OCI-LY7 (cell line): ENCODE results near the gene PGGT1B. TPM values are rescaled to one million over a fixed set of nuclear protein-coding genes. Genes with fewer than 3 reads are reported as not detected.

ENCODE experiments used
- BruUV-seq: library from RNA; stranded (reverse); fragments of 400-500 nt; replicated peaks from 2 replicates; lab custom pipeline; 2021; lab: Mats Ljungman, UMichigan
- CTCF ChIA-PET: fragments of 300-600 bp; sonication (Branson Sonifier 250); formaldehyde crosslinking; loops from one replicate; lab custom pipeline; 2022; ENCODE audit warnings: antibody characterized with exemption; ENCODE audit not compliant: unreplicated experiment; lab: Charles Lee
- POLR2A ChIA-PET: fragments of 300-600 bp; sonication (Branson Sonifier 250); formaldehyde crosslinking; loops from one replicate; lab custom pipeline; 2022; ENCODE audit warnings: antibody characterized with exemption; lab: Charles Lee
- DNase-seq: peaks from one replicate; pipeline ENCODE4 v3.0.0-alpha.2; 2015; ENCODE audit warnings: low spot score
- H2AFZ ChIP-seq: fragments of 200-600 bp; sonication (generic), shearing (Covaris generic); 2 replicates; pipeline ENCODE4 v1.6.1; 2014; ENCODE audit warnings: mild to moderate bottlenecking, antibody characterized with exemption, low read length, moderate library complexity
- H3K27ac ChIP-seq: fragments of 200-600 bp; sonication (generic); 2 replicates; pipeline ENCODE4 v1.5.1; 2014; ENCODE audit warnings: mixed run types, low read depth, mild to moderate bottlenecking, moderate library complexity, low read length, inconsistent platforms; ENCODE audit not compliant: poor library complexity, severe bottlenecking
- H3K36me3 ChIP-seq: fragments of 200-600 bp; sonication (generic); 2 replicates; pipeline ENCODE4 v1.6.1; 2014; ENCODE audit warnings: mild to moderate bottlenecking, antibody characterized with exemption, low read length, moderate library complexity, mixed read lengths; ENCODE audit not compliant: insufficient read depth
- H3K4me1 ChIP-seq: fragments of 200-600 bp; sonication (generic); 2 replicates; pipeline ENCODE4 v1.5.1; 2014; ENCODE audit warnings: mild to moderate bottlenecking, low read length; ENCODE audit not compliant: insufficient read depth, poor library complexity, severe bottlenecking
- H3K4me2 ChIP-seq: fragments of 200-600 bp; sonication (generic); 2 replicates; pipeline ENCODE4 v1.6.1; 2014; ENCODE audit warnings: mild to moderate bottlenecking, low read length
- H3K4me3 ChIP-seq: fragments of 200-600 bp; sonication (generic); 2 replicates; pipeline ENCODE4 v1.5.1; 2014; ENCODE audit warnings: mild to moderate bottlenecking, low read depth, low read length; ENCODE audit not compliant: poor library complexity, severe bottlenecking
- H3K79me2 ChIP-seq: fragments of 200-600 bp; sonication (generic); 2 replicates; pipeline ENCODE4 v1.6.1; 2016; ENCODE audit warnings: low read depth, mild to moderate bottlenecking, low read length, moderate library complexity, mixed read lengths; ENCODE audit not compliant: insufficient read depth
- H3K9me2 ChIP-seq: fragments of 200-600 bp; sonication (generic); 2 replicates; pipeline ENCODE4 v1.6.1; 2016; ENCODE audit warnings: mild to moderate bottlenecking, low read length, mixed read lengths; ENCODE audit not compliant: insufficient read depth
- H3K9me3 ChIP-seq: fragments of 200-600 bp; sonication (generic); 2 replicates; pipeline ENCODE4 v1.6.1; 2014; ENCODE audit warnings: mild to moderate bottlenecking, mixed run types, low read length, mixed read lengths
- H4K20me1 ChIP-seq: fragments of 200-600 bp; sonication (generic); 2 replicates; pipeline ENCODE4 v1.6.1; 2014; ENCODE audit warnings: mild to moderate bottlenecking, antibody characterized with exemption, low read length, moderate library complexity, mixed read lengths; ENCODE audit not compliant: insufficient read depth
- CTCF ChIP-seq: fragments of 200-600 bp; sonication (generic); conservative IDR thresholded peaks from 2 replicates; pipeline ENCODE4 v1.5.1; 2014; ENCODE audit warnings: mild to moderate bottlenecking, antibody characterized with exemption, low read length, moderate library complexity, mixed read lengths
- EZH2phosphoT487 ChIP-seq: fragments of 200-600 bp; sonication (generic); IDR thresholded peaks from 2 replicates; pipeline ENCODE4 v1.6.1; 2018; ENCODE audit warnings: low read depth, borderline replicate concordance, mild to moderate bottlenecking, mixed run types, antibody characterized with exemption, low read length, moderate library complexity, mixed read lengths
- intact Hi-C: fragments of 100-400 bp; cut with micrococcal nuclease; formaldehyde crosslinking; loops from one replicate; pipeline ENCODE4 v1.10.0; 2022; ENCODE audit not compliant: unreplicated experiment
- total RNA-seq, 2 experiments: library from RNA; depleted of rRNA in 1 of 2; stranded (reverse); fragments of >200 nt in 1 of 2; shearing (Covaris generic) in 1 of 2; gene quantifications; 2 replicates each; pipeline ENCODE4 v1.2.3, GENCODE V29; 2014 to 2022

The PGGT1B gene
- total RNA-seq, 2 experiments from 2014 or later: 19.7 to 54.7 TPM

DNA sequence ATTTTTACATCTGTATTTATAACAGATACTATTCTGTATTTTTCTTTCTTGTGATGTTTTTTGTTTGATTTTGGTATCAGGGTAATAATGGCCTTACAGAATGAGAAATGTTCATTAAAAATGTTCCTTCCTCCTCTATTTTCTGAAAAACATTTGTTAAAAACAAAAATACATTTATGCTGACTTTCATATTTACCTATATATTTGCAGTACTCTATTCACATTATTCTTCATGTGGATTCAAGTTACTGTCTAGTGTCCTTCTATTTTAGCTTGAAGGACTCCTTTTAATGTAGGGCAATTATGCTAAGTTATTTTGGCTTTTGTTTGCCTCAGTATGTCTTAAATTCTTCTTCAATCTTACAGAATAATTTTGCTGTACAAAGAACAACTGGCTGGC lies 28.7 kb upstream of the PGGT1B start:
- intact Hi-C loops: no loop called here
- no peak overlapping the region for H2AFZ ChIP-seq
- H4K20me1 ChIP-seq: no peaks in the 10 kb centered on the region
- peaks cover 14% of the 10 kb centered on the region for H3K4me1 ChIP-seq
- no peak for DNase-seq
- H3K4me2 ChIP-seq: no peak overlapping the region
- H3K27ac ChIP-seq: no peak overlapping the region
- ChIA-PET POLR2A (interaction anchor here (0.6 kb wide), 1 partner anchor 38 kb away, joined by 3 read pairs; no protein-coding TSS in a partner anchor), CTCF (no interaction called here)
- TF ChIP-seq EZH2phosphoT487 (no peak), CTCF (no peak)
- BruUV-seq: no TSS peak
- H3K9me3 ChIP-seq: peaks cover 19% of the 10 kb centered on the region; the same call in 1 of the 2 replicates
- no peak overlapping the region for H3K4me3 ChIP-seq
- peaks cover 9% of the 10 kb centered on the region; the same call in 1 of the 2 replicates for H3K36me3 ChIP-seq
- H3K79me2 ChIP-seq: peaks cover 10% of the 10 kb centered on the region
- H3K9me2 ChIP-seq: no peaks in the 10 kb centered on the region

- no peaks in the 10 kb centered on the region for H3K9me2 ChIP-seq
- TF ChIP-seq EZH2phosphoT487 (no peak), CTCF (no peak)
- no peaks in the 10 kb centered on the region for H3K4me1 ChIP-seq
- no peak overlapping the region for H2AFZ ChIP-seq
- CTCF ChIA-PET: no interaction called here
- no peak overlapping the region for H3K4me3 ChIP-seq
- no peaks in the 10 kb centered on the region for H4K20me1 ChIP-seq
- H3K4me2 ChIP-seq: no peak overlapping the region
- intact Hi-C loops: no loop called here
- no peaks in the 10 kb centered on the region for H3K79me2 ChIP-seq
- peaks cover 19% of the 10 kb centered on the region; the same call in 1 of the 2 replicates for H3K9me3 ChIP-seq
- no TSS peak for BruUV-seq
- no peak for DNase-seq
- POLR2A ChIA-PET: no interaction called here
- H3K27ac ChIP-seq: no peak overlapping the region
- H3K36me3 ChIP-seq: peaks cover 9% of the 10 kb centered on the region; the same call in 1 of the 2 replicates
These were observed 26.4 kb upstream of the PGGT1B start for GRCh38 chr5:115289104-115289503.

- Histone ChIP-seq H4K20me1 (no peaks in the 10 kb centered on the region), H3K9me2 (no peaks in the 10 kb centered on the region), H3K79me2 (no peaks in the 10 kb centered on the region), H3K4me2 (no peak overlapping the region), H3K36me3 (no peaks in the 10 kb centered on the region), H3K9me3 (no peaks in the 10 kb centered on the region), H2AFZ (no peak overlapping the region), H3K27ac (no peak overlapping the region), H3K4me1 (no peaks in the 10 kb centered on the region), H3K4me3 (no peak overlapping the region)
- intact Hi-C loops: no loop called here
- no TSS peak for BruUV-seq
- TF ChIP-seq EZH2phosphoT487 (no peak), CTCF (no peak)
- POLR2A ChIA-PET: interaction anchor here (0.6 to 1.7 kb wide), 9 partner anchors 9 to 878 kb away, joined by 3 to 7 read pairs (median 3); partner anchors contain the start of gene CCDC112
- CTCF ChIA-PET: no interaction called here
- DNase-seq: no peak
These were observed 21.3 kb upstream of the PGGT1B start for GRCh38 chr5:115284021-115284420.
